GM19238 (cell line): Measurements from ENCODE around the gene FGA.

ENCODE experiments used
- DNase-seq: peaks from one replicate; pipeline ENCODE4 v3.0.0; 2011; ENCODE audit warnings: low spot score; ENCODE audit not compliant: insufficient read length

The FGA gene

DNA sequence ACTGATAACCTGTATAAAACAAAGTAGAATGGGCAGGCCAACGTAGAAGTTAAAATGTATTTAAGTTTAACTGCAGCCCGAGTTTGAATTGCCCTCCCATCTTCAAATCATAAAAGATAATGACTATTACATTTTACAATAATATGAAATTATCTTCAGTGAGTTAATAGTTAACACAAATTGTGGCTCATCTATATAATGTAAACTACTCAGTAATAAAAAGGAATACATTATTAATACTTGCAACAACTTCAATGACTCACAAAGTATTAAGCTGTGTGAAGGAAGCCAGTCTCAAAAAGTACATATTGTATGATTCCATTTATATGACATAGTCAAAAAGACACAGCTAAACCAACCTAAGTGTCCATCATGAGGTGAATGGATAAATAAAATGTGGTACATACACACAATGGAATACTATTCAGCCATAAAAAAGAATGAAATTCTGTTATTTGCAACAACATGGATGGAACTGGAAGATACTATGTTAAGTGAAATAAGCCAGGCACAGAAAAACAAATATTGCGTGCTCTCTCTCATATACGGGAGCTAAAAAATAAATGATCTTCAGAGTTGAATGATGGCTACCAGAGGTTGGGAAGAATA is 48.2 kb downstream of the FGA start:
- no peak for DNase-seq
